Measurements from ENCODE around the gene TPM4.

TPM4 gene

GRCh38 chr19:16033136-16033530 lies 43.2 kb upstream of the TPM4 start:
- TF ChIP-seq CTCF (IDR thresholded peaks at IDR 0.05; ENCODE audit: low read depth, low read length), result no peak
- H3K4me3 ChIP-seq (ENCODE audit: low read depth, low read length), result no peak overlapping the region

GRCh38 chr19:16033721-16034120 lies 42.6 kb upstream of the TPM4 start:
- no peak overlapping the region for H3K4me3 ChIP-seq (ENCODE audit: low read depth, low read length)
- TF ChIP-seq CTCF (IDR thresholded peaks at IDR 0.05; ENCODE audit: low read depth, low read length), result no peak

GRCh38 chr19:16034180-16034579 lies 42.1 kb upstream of the TPM4 start:
- no peak for TF ChIP-seq CTCF (IDR thresholded peaks at IDR 0.05; ENCODE audit: low read depth, low read length)
- no peak overlapping the region for H3K4me3 ChIP-seq (ENCODE audit: low read depth, low read length)

GRCh38 chr19:16034958-16035560 lies 41.2 kb upstream of the TPM4 start:
- TF ChIP-seq CTCF (IDR thresholded peaks at IDR 0.05; ENCODE audit: low read depth, low read length), result no peak
- H3K4me3 ChIP-seq (ENCODE audit: low read depth, low read length), result no peak overlapping the region

- TF ChIP-seq CTCF (IDR thresholded peaks at IDR 0.05; ENCODE audit: low read depth, low read length), result no peak
- no peak overlapping the region for H3K4me3 ChIP-seq (ENCODE audit: low read depth, low read length)
Observed at GRCh38 chr19:16035601-16036297, 40.5 kb upstream of the TPM4 start.

GRCh38 chr19:16036397-16036925 lies 39.8 kb upstream of the TPM4 start:
- no peak for TF ChIP-seq CTCF (IDR thresholded peaks at IDR 0.05; ENCODE audit: low read depth, low read length)
- no peak overlapping the region for H3K4me3 ChIP-seq (ENCODE audit: low read depth, low read length)

GRCh38 chr19:16036941-16037340 lies 39.4 kb upstream of the TPM4 start:
- no peak for TF ChIP-seq CTCF (IDR thresholded peaks at IDR 0.05; ENCODE audit: low read depth, low read length)
- no peak overlapping the region for H3K4me3 ChIP-seq (ENCODE audit: low read depth, low read length)
